MM.1S (cell line): ENCODE data around the gene SURF2.

Source experiments
- DNase-seq: peaks from one replicate; pipeline ENCODE4 v3.0.0-alpha.2; 2015
- H2AFZ ChIP-seq: fragments of 300-600 bp; sonication (generic); 2 replicates; pipeline ENCODE4 v1.6.0; 2016; ENCODE audit warnings: antibody characterized with exemption, low read length
- H3F3A ChIP-seq: fragments of 300-600 bp; sonication (generic); 2 replicates; pipeline ENCODE4 v1.6.1; 2016; ENCODE audit warnings: mild to moderate bottlenecking, antibody characterized with exemption, low read length, moderate library complexity, mixed read lengths; ENCODE audit not compliant: insufficient read depth
- H3K27ac ChIP-seq: fragments of 300-600 bp; sonication (generic); 2 replicates; pipeline ENCODE4 v1.5.1; 2016; ENCODE audit warnings: mild to moderate bottlenecking, low read length
- H3K27me3 ChIP-seq: fragments of 300-600 bp; sonication (generic); replicated peaks from 2 replicates; pipeline ENCODE4 v1.6.0; 2016; ENCODE audit warnings: low read length; ENCODE audit not compliant: insufficient read depth
- H3K36me3 ChIP-seq: fragments of 300-600 bp; sonication (generic); replicated peaks from 2 replicates; pipeline ENCODE4 v1.6.1; 2016; ENCODE audit warnings: mild to moderate bottlenecking, low read length, mixed read lengths; ENCODE audit not compliant: insufficient read depth
- H3K4me1 ChIP-seq: fragments of 300-600 bp; sonication (generic); 2 replicates; pipeline ENCODE4 v1.6.1; 2016; ENCODE audit warnings: low read length, mixed read lengths
- H3K4me2 ChIP-seq: fragments of 300-600 bp; sonication (generic); 2 replicates; pipeline ENCODE4 v1.6.0; 2016; ENCODE audit warnings: low read depth, low read length
- H3K4me3 ChIP-seq: fragments of 300-600 bp; sonication (generic); 2 replicates; pipeline ENCODE4 v1.5.1; 2016; ENCODE audit warnings: low read length, mixed read lengths
- H3K79me2 ChIP-seq: fragments of 300-600 bp; sonication (generic); 2 replicates; pipeline ENCODE4 v1.6.1; 2016; ENCODE audit warnings: mixed run types, low read length, mixed read lengths
- H3K9ac ChIP-seq: fragments of 300-600 bp; sonication (generic); 2 replicates; pipeline ENCODE4 v1.6.1; 2016; ENCODE audit warnings: low read length, mixed read lengths
- H3K9me2 ChIP-seq: fragments of 300-600 bp; sonication (generic); replicated peaks from 2 replicates; pipeline ENCODE4 v1.6.1; 2016; ENCODE audit warnings: mild to moderate bottlenecking, low read length, mixed read lengths; ENCODE audit not compliant: insufficient read depth
- H3K9me3 ChIP-seq: fragments of 300-600 bp; sonication (generic); replicated peaks from 2 replicates; pipeline ENCODE4 v1.6.1; 2016; ENCODE audit warnings: mild to moderate bottlenecking, low read length, mixed read lengths; ENCODE audit not compliant: insufficient read depth
- H4K20me1 ChIP-seq: fragments of 300-600 bp; sonication (generic); 2 replicates; pipeline ENCODE4 v1.6.1; 2016; ENCODE audit warnings: mild to moderate bottlenecking, low read length, moderate library complexity, mixed read lengths; ENCODE audit not compliant: insufficient read depth
- EZH2 ChIP-seq: fragments of 300-600 bp; sonication (generic); optimal IDR thresholded peaks from 2 replicates; pipeline ENCODE3; 2017; ENCODE audit warnings: low read depth, mild to moderate bottlenecking, antibody characterized with exemption, low read length, mixed read lengths
- EZH2phosphoT487 ChIP-seq: fragments of 300-600 bp; sonication (generic); IDR thresholded peaks from 2 replicates; pipeline ENCODE4 v1.6.1; 2018; ENCODE audit warnings: antibody characterized with exemption, low read length
- TF ChIP-seq, protein P1 (sequence below): fragments of 300-600 bp; sonication (generic); IDR thresholded peaks from 2 replicates; pipeline ENCODE4 v1.5.1; 2016; ENCODE audit warnings: antibody characterized with exemption, low read length, mixed read lengths

SURF2 gene

DNA sequence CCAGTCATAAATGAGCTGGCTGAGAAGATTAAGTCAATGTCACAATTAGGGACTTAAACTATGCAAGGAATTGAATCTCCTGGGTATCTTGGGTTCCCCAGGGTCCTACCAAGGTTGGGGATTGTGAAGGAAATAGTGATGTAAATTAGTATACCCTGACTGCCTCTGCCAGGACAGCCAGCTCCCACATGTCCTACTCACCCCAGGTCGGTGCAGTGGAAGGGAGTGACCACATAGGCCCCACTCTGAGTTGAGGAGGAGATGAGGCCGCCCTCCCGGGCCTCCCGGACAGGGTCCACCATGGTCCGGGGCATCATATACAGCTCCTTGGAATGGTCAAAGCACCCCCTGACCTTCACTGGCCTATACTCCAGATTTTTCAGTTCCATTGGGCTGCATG lies 2.8 kb upstream of the SURF2 start:
- Histone ChIP-seq H3K4me2 (no peak overlapping the region), H3F3A (peaks cover 64% of the 10 kb centered on the region), H3K9me2 (no peaks in the 10 kb centered on the region), H3K27ac (no peak overlapping the region), H3K9me3 (no peaks in the 10 kb centered on the region), H3K36me3 (peaks cover 17% of the 10 kb centered on the region), H3K27me3 (no peaks in the 10 kb centered on the region), H3K9ac (no peak overlapping the region), H3K4me3 (no peak overlapping the region), H4K20me1 (peaks cover 11% of the 10 kb centered on the region), H2AFZ (no peak overlapping the region), H3K4me1 (peaks cover 19% of the 10 kb centered on the region; the same call in 1 of the 2 replicates), H3K79me2 (peaks cover 61% of the 10 kb centered on the region)
- TF ChIP-seq, protein P1, sequence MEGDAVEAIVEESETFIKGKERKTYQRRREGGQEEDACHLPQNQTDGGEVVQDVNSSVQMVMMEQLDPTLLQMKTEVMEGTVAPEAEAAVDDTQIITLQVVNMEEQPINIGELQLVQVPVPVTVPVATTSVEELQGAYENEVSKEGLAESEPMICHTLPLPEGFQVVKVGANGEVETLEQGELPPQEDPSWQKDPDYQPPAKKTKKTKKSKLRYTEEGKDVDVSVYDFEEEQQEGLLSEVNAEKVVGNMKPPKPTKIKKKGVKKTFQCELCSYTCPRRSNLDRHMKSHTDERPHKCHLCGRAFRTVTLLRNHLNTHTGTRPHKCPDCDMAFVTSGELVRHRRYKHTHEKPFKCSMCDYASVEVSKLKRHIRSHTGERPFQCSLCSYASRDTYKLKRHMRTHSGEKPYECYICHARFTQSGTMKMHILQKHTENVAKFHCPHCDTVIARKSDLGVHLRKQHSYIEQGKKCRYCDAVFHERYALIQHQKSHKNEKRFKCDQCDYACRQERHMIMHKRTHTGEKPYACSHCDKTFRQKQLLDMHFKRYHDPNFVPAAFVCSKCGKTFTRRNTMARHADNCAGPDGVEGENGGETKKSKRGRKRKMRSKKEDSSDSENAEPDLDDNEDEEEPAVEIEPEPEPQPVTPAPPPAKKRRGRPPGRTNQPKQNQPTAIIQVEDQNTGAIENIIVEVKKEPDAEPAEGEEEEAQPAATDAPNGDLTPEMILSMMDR, result no peak
- no peak for TF ChIP-seq EZH2phosphoT487
- no peak for TF ChIP-seq EZH2
- DNase-seq, result no peak

DNA sequence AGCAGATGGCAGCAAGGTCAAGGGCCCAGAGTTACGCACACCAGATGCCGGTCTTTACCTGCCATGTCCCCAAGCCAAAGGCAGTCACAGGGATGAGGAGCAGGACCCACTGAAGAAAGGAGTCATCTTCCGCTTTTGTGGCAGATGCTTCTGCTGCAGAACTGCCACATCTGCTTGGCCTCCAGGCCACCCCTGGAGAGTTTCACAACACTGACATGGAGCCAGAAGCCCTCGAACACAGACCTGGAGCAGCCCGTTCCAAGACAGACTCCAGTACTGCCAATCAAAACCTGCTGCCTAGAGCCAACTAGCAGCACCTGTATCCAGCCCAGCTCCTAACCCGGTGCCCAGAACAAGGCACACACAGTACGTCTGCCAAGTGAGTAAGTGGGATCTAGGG lies 1.6 kb upstream of the SURF2 start:
- H2AFZ ChIP-seq, result no peak overlapping the region
- peaks cover 11% of the 10 kb centered on the region for H4K20me1 ChIP-seq
- peaks cover 13% of the 10 kb centered on the region for H3K36me3 ChIP-seq
- no peaks in the 10 kb centered on the region for H3K27me3 ChIP-seq
- peak overlapping the region; percentile 81; the same call in 1 of the 2 replicates for H3K4me2 ChIP-seq
- peaks cover 52% of the 10 kb centered on the region for H3F3A ChIP-seq
- no peak overlapping the region for H3K4me3 ChIP-seq
- no peak for DNase-seq
- TF ChIP-seq EZH2phosphoT487, result no peak
- H3K79me2 ChIP-seq, result peaks cover 60% of the 10 kb centered on the region
- no peak overlapping the region for H3K27ac ChIP-seq
- H3K4me1 ChIP-seq, result peaks cover 11% of the 10 kb centered on the region; the same call in 1 of the 2 replicates
- no peaks in the 10 kb centered on the region for H3K9me3 ChIP-seq
- H3K9me2 ChIP-seq, result no peaks in the 10 kb centered on the region
- H3K9ac ChIP-seq, result no peak overlapping the region

DNA sequence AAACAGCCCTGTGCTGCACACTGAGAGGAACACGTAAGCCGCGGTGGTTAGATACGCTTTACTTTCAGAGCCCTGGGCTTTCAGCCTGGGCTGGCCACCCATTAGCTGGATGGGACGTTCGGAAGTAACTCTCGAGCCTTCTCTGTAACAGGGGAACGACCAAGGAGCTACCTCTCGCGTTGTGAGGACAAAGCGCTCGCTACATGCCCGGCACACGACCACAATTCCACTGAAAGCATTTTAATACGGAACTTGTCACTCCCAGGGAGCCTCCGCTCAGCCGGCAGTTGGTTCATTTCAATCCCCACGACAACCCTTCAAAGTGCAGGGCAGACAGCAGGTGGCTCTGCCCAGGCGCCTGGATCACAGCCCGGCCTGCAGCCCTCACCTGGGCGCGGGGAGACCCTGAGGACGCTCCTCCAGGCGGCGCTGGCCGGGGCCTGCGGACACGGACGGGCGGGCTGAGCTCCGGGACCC lies 431 bp upstream of the SURF2 start:
- H3F3A ChIP-seq, result peaks cover 40% of the 10 kb centered on the region
- H3K27ac ChIP-seq, result peak overlapping the region; percentile 46
- H3K4me3 ChIP-seq, result peak overlapping the region; percentile 93
- no peaks in the 10 kb centered on the region for H3K9me2 ChIP-seq
- H4K20me1 ChIP-seq, result peaks cover 8% of the 10 kb centered on the region; the same call in 1 of the 2 replicates
- peaks cover 49% of the 10 kb centered on the region for H3K79me2 ChIP-seq
- 0 out of 2 replicates have a peak overlapping the region, but pooled peaks have one; percentile 42 for H2AFZ ChIP-seq
- H3K9ac ChIP-seq, result peak overlapping the region; percentile 80
- peak; percentile 29 for DNase-seq
- no peak for TF ChIP-seq EZH2
- TF ChIP-seq, protein P1, result no peak
- TF ChIP-seq EZH2phosphoT487, result no peak
- H3K27me3 ChIP-seq, result no peaks in the 10 kb centered on the region
- H3K4me2 ChIP-seq, result peak overlapping the region; percentile 81
- no peaks in the 10 kb centered on the region for H3K9me3 ChIP-seq
- peaks cover 8% of the 10 kb centered on the region; the same call in 1 of the 2 replicates for H3K4me1 ChIP-seq
- H3K36me3 ChIP-seq, result peaks cover 2% of the 10 kb centered on the region

DNA sequence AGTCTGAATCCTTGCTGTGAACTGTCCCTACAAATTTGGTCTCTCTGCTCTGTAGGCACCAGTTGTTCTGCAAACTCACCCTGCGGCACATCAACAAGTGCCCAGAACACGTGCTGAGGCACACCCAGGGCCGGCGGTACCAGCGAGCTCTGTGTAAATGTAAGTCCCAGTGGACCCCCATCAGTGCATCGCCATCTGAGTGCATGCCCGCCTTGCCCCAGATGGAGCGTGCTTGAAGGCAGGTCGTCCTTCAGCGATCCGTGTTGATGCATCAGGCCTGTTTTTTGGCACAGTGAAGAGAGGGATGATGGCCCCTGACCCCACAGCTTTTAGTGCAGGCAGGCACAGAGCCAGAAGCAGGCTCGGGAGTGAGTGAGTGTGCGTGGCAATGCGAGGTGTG lies 1.3 kb downstream of the SURF2 start:
- Histone ChIP-seq H3K36me3 (no peaks in the 10 kb centered on the region), H3K4me1 (peaks cover 8% of the 10 kb centered on the region; the same call in 1 of the 2 replicates), H3K4me3 (peak overlapping the region; percentile 74; the same call in 1 of the 2 replicates), H3K9me2 (no peaks in the 10 kb centered on the region), H3K79me2 (peaks cover 54% of the 10 kb centered on the region), H3K9me3 (no peaks in the 10 kb centered on the region), H3K4me2 (peak overlapping the region; percentile 98; the same call in 1 of the 2 replicates), H3K27me3 (no peaks in the 10 kb centered on the region), H4K20me1 (0 out of 2 replicates have a peak, but pooled peaks cover 8% of the 10 kb centered on the region), H3F3A (peaks cover 24% of the 10 kb centered on the region), H2AFZ (no peak overlapping the region), H3K27ac (no peak overlapping the region), H3K9ac (no peak overlapping the region)
- DNase-seq, result no peak
- TF ChIP-seq EZH2, result no peak
- no peak for TF ChIP-seq EZH2phosphoT487
- TF ChIP-seq, protein P1, result no peak
